Measurements from ENCODE around the gene LINC01488.

The LINC01488 gene

GRCh38 chr11:69499918-69500284, 18.4 kb downstream of the LINC01488 start:
- TF ChIP-seq CTCF (IDR thresholded peaks at IDR 0.05; ENCODE audit: insufficient read depth, low read length, poor library complexity, severe bottlenecking) (no peak), EZH2phosphoT487 (conservative IDR thresholded peaks at IDR 0.05; ENCODE audit: low read length) (no peak)
- Histone ChIP-seq H3K36me3 (ENCODE audit: low read length) (no peaks in the 10 kb centered on the region), H3K4me3 (ENCODE audit: insufficient read depth, low read length, poor library complexity, severe bottlenecking) (no peak overlapping the region), H3K4me2 (ENCODE audit: low read depth, low read length, poor library complexity, severe bottlenecking) (no peak overlapping the region), H4K20me1 (ENCODE audit: low read depth, low read length) (no peaks in the 10 kb centered on the region), H3K79me2 (ENCODE audit: insufficient read depth, low read length) (no peaks in the 10 kb centered on the region), H2AFZ (ENCODE audit: low read depth, low read length, severe bottlenecking) (no peak overlapping the region), H3F3A (ENCODE audit: insufficient read depth) (no peaks in the 10 kb centered on the region), H3K9ac (ENCODE audit: low read length) (no peak overlapping the region), H3K27me3 (ENCODE audit: low read length) (no peaks in the 10 kb centered on the region), H3K9me3 (ENCODE audit: insufficient read depth, low read length) (no peaks in the 10 kb centered on the region), H3K27ac (ENCODE audit: low read depth, low read length) (no peak overlapping the region), H3K9me2 (replicated peaks; ENCODE audit: insufficient read depth, low read length) (no peaks in the 10 kb centered on the region)

- no peaks in the 10 kb centered on the region for H3K9me3 ChIP-seq (ENCODE audit: insufficient read depth, low read length)
- no peaks in the 10 kb centered on the region for H4K20me1 ChIP-seq (ENCODE audit: low read depth, low read length)
- no peaks in the 10 kb centered on the region for H3K36me3 ChIP-seq (ENCODE audit: low read length)
- H3K27me3 ChIP-seq (ENCODE audit: low read length), result no peaks in the 10 kb centered on the region
- no peaks in the 10 kb centered on the region for H3K79me2 ChIP-seq (ENCODE audit: insufficient read depth, low read length)
- no peak overlapping the region for H3K4me2 ChIP-seq (ENCODE audit: low read depth, low read length, poor library complexity, severe bottlenecking)
- no peaks in the 10 kb centered on the region for H3F3A ChIP-seq (ENCODE audit: insufficient read depth)
- no peak overlapping the region for H2AFZ ChIP-seq (ENCODE audit: low read depth, low read length, severe bottlenecking)
- TF ChIP-seq EZH2phosphoT487 (conservative IDR thresholded peaks at IDR 0.05; ENCODE audit: low read length) (no peak), CTCF (IDR thresholded peaks at IDR 0.05; ENCODE audit: insufficient read depth, low read length, poor library complexity, severe bottlenecking) (no peak)
- H3K9ac ChIP-seq (ENCODE audit: low read length), result no peak overlapping the region
- no peak overlapping the region for H3K4me3 ChIP-seq (ENCODE audit: insufficient read depth, low read length, poor library complexity, severe bottlenecking)
- no peaks in the 10 kb centered on the region for H3K9me2 ChIP-seq (replicated peaks; ENCODE audit: insufficient read depth, low read length)
- H3K27ac ChIP-seq (ENCODE audit: low read depth, low read length), result no peak overlapping the region
Measured at GRCh38 chr11:69500285-69501120, 19.0 kb downstream of the LINC01488 start.

GRCh38 chr11:69501121-69501489, 19.6 kb downstream of the LINC01488 start:
- no peak overlapping the region for H2AFZ ChIP-seq (ENCODE audit: low read depth, low read length, severe bottlenecking)
- TF ChIP-seq CTCF (IDR thresholded peaks at IDR 0.05; ENCODE audit: insufficient read depth, low read length, poor library complexity, severe bottlenecking) (no peak), EZH2phosphoT487 (conservative IDR thresholded peaks at IDR 0.05; ENCODE audit: low read length) (no peak)
- H3K9ac ChIP-seq (ENCODE audit: low read length), result no peak overlapping the region
- H4K20me1 ChIP-seq (ENCODE audit: low read depth, low read length), result no peaks in the 10 kb centered on the region
- no peaks in the 10 kb centered on the region for H3K9me2 ChIP-seq (replicated peaks; ENCODE audit: insufficient read depth, low read length)
- H3K4me2 ChIP-seq (ENCODE audit: low read depth, low read length, poor library complexity, severe bottlenecking), result no peak overlapping the region
- H3K4me3 ChIP-seq (ENCODE audit: insufficient read depth, low read length, poor library complexity, severe bottlenecking), result no peak overlapping the region
- no peaks in the 10 kb centered on the region for H3K79me2 ChIP-seq (ENCODE audit: insufficient read depth, low read length)
- no peaks in the 10 kb centered on the region for H3K9me3 ChIP-seq (ENCODE audit: insufficient read depth, low read length)
- no peaks in the 10 kb centered on the region for H3K36me3 ChIP-seq (ENCODE audit: low read length)
- no peaks in the 10 kb centered on the region for H3K27me3 ChIP-seq (ENCODE audit: low read length)
- no peak overlapping the region for H3K27ac ChIP-seq (ENCODE audit: low read depth, low read length)
- H3F3A ChIP-seq (ENCODE audit: insufficient read depth), result no peaks in the 10 kb centered on the region

Measured in SU-DHL-6 (cell line).